Panc1 (cell line): ENCODE measurements around the gene UNC80. TPM values are rescaled to one million over a fixed set of nuclear protein-coding genes. Genes with fewer than 3 reads are reported as not detected.

Experiments
- ATAC-seq: fragments of 200-7000 bp; cut with Tn5 transposase; 2 replicates; pipeline ENCODE4 v1.9.1; 2020; ENCODE audit warnings: mild to moderate bottlenecking, moderate library complexity
- BruUV-seq: library from RNA; stranded (reverse); fragments of 400-500 nt; replicated peaks from 2 replicates; lab custom pipeline; 2021; lab: Mats Ljungman, UMichigan
- CTCF ChIA-PET: fragments of 300-600 bp; sonication (Branson Sonifier 250); formaldehyde crosslinking; loops from one replicate; lab custom pipeline; 2022; ENCODE audit warnings: antibody characterized with exemption; lab: Charles Lee
- POLR2A ChIA-PET: fragments of 300-600 bp; sonication (Branson Sonifier 250); formaldehyde crosslinking; loops from one replicate; lab custom pipeline; 2022; ENCODE audit warnings: antibody characterized with exemption; lab: Charles Lee
- DNase-seq: peaks from one replicate; pipeline ENCODE4 v3.0.0-alpha.2; 2010; ENCODE audit warnings: low read depth, low spot score
- H3K27ac ChIP-seq: 2 replicates; pipeline ENCODE4 v1.5.1; 2011; ENCODE audit warnings: mild to moderate bottlenecking, low read length, inconsistent platforms
- H3K27me3 ChIP-seq: fragments of 200-500 bp; sonication (Bioruptor generic); 2 replicates; pipeline ENCODE4 v1.6.0; 2014; ENCODE audit warnings: low read length, inconsistent platforms; ENCODE audit not compliant: control insufficient read depth, insufficient read depth
- H3K36me3 ChIP-seq: fragments of 200-500 bp; sonication (Bioruptor generic); 2 replicates; pipeline ENCODE4 v1.5.1; 2014; ENCODE audit warnings: inconsistent platforms, mild to moderate bottlenecking, low read length, moderate library complexity; ENCODE audit not compliant: control insufficient read depth, insufficient read depth
- H3K4me1 ChIP-seq: 2 replicates; pipeline ENCODE4 v1.5.1; 2011; ENCODE audit warnings: inconsistent platforms, mild to moderate bottlenecking, low read length, moderate library complexity; ENCODE audit not compliant: control insufficient read depth, insufficient read depth
- H3K4me3 ChIP-seq, 2 experiments: 2 replicates each; pipeline ENCODE4 v1.5.1; 2011 to 2012; ENCODE audit warnings: low read depth in 2 of 2, low read length in 2 of 2, mild to moderate bottlenecking in 2 of 2, inconsistent platforms in 1 of 2, moderate library complexity in 1 of 2
- H3K9me3 ChIP-seq: fragments of 200-500 bp; sonication (Bioruptor generic); 2 replicates; pipeline ENCODE4 v1.5.1; 2014; ENCODE audit warnings: low read depth, mild to moderate bottlenecking, inconsistent platforms, low read length, moderate library complexity; ENCODE audit not compliant: control insufficient read depth, insufficient read depth
- CTCF ChIP-seq: fragments of 450-650 bp; IDR thresholded peaks from 2 replicates; pipeline ENCODE4 v1.5.1; 2017; ENCODE audit warnings: mild to moderate bottlenecking
- POLR2AphosphoS5 ChIP-seq: IDR thresholded peaks from 2 replicates; pipeline ENCODE4 v1.6.1; 2012; ENCODE audit warnings: mild to moderate bottlenecking, low read depth, low read length, moderate library complexity
- REST ChIP-seq, 2 experiments: IDR thresholded peaks; 2 replicates each; pipeline ENCODE4 v1.6.1; 2011 to 2012; ENCODE audit warnings: low read depth in 2 of 2, control low read depth in 1 of 2, low read length in 1 of 2, mild to moderate bottlenecking in 1 of 2, moderate library complexity in 1 of 2; ENCODE audit not compliant: insufficient read depth in 1 of 2
- SIN3A ChIP-seq: IDR thresholded peaks from 2 replicates; pipeline ENCODE4 v1.6.1; 2012; ENCODE audit warnings: low read depth, mild to moderate bottlenecking, low read length, moderate library complexity, borderline replicate concordance; ENCODE audit not compliant: insufficient read depth
- TCF7L2 ChIP-seq: IDR thresholded peaks from 2 replicates; pipeline ENCODE4 v1.6.1; 2011; ENCODE audit warnings: mild to moderate bottlenecking, low read depth, low read length, inconsistent platforms
- in situ Hi-C: cut with HindIII; loops from 2 replicates; pipeline ENCODE4 v1.10.0; 2016; ENCODE audit warnings: low sequenced_read_pairs, low pct_unique_long_range_greater_than_20kb
- intact Hi-C: fragments of 100-400 bp; cut with micrococcal nuclease; formaldehyde crosslinking; loops from one replicate; pipeline ENCODE4 v1.10.0; 2022; ENCODE audit not compliant: unreplicated experiment
- total RNA-seq: library from RNA; stranded (reverse); gene quantifications from one replicate; pipeline ENCODE4 v1.2.1, GENCODE V29; 2021; ENCODE audit not compliant: unreplicated experiment

Gene UNC80
- total RNA-seq, 1 experiment from 2014 or later, result 0.08 TPM

GRCh38 chr2:209988010-209988409, 216.4 kb downstream of the UNC80 start:
- DNase-seq (no peak), ATAC-seq (no peak)
- no peaks in the 10 kb centered on the region for H3K36me3 ChIP-seq
- in situ Hi-C loops (no loop called here), intact Hi-C loops (no loop called here)
- TF ChIP-seq CTCF, result no peak
- no peak for TF ChIP-seq TCF7L2
- TF ChIP-seq REST (IDR thresholded peaks at IDR 0.05; ENCODE audit: insufficient read depth in 1 of 2, low read depth in 2 of 2, low read length in 1 of 2), result no peak
- TF ChIP-seq POLR2AphosphoS5, result no peak
- TF ChIP-seq SIN3A, result no peak
- no TSS peak for BruUV-seq
- no peaks in the 10 kb centered on the region for H3K9me3 ChIP-seq
- no peak overlapping the region for H3K4me3 ChIP-seq
- H3K27me3 ChIP-seq, result peaks cover 6% of the 10 kb centered on the region; the same call in 1 of the 2 replicates
- H3K4me1 ChIP-seq, result no peaks in the 10 kb centered on the region
- H3K27ac ChIP-seq, result no peak overlapping the region
- ChIA-PET CTCF (no interaction called here), POLR2A (no interaction called here)

GRCh38 chr2:209990838-209991237, 219.2 kb downstream of the UNC80 start:
- ChIA-PET CTCF (no interaction called here), POLR2A (no interaction called here)
- Histone ChIP-seq H3K4me3 (no peak overlapping the region), H3K9me3 (no peaks in the 10 kb centered on the region), H3K36me3 (no peaks in the 10 kb centered on the region), H3K4me1 (no peaks in the 10 kb centered on the region), H3K27me3 (peaks cover 3% of the 10 kb centered on the region; the same call in 1 of the 2 replicates), H3K27ac (no peak overlapping the region)
- TF ChIP-seq CTCF (no peak), REST (IDR thresholded peaks at IDR 0.05; ENCODE audit: insufficient read depth in 1 of 2, low read depth in 2 of 2, low read length in 1 of 2) (no peak), TCF7L2 (no peak), POLR2AphosphoS5 (no peak), SIN3A (no peak)
- no peak for DNase-seq
- intact Hi-C loops (no loop called here), in situ Hi-C loops (no loop called here)
- ATAC-seq, result no peak
- BruUV-seq, result no TSS peak
